Fibroblast of skin of left quadriceps (primary cell): Measurements from ENCODE around the gene DOCK10.

ENCODE experiments used
- DNase-seq, 2 experiments: peaks; one replicate each; pipeline ENCODE4 v3.0.0-alpha.2; 2013; ENCODE audit warnings: low read depth in 2 of 2

Gene DOCK10

GRCh38 chr2:224982226-224982625 lies 60.0 kb downstream of the DOCK10 start:
- no peak for DNase-seq

GRCh38 chr2:224976629-224977525 lies 65.4 kb downstream of the DOCK10 start:
- no peak for DNase-seq

GRCh38 chr2:224975761-224976160 lies 66.5 kb downstream of the DOCK10 start:
- DNase-seq, result no peak

GRCh38 chr2:224973112-224974016 lies 68.9 kb downstream of the DOCK10 start:
- no peak for DNase-seq

GRCh38 chr2:224971214-224971613 lies 71.1 kb downstream of the DOCK10 start:
- no peak for DNase-seq

- no peak for DNase-seq
Observed at GRCh38 chr2:224970311-224970710, 72.0 kb downstream of the DOCK10 start.

GRCh38 chr2:224969633-224970260 lies 72.5 kb downstream of the DOCK10 start:
- DNase-seq, result no peak

GRCh38 chr2:224969095-224969494 lies 73.2 kb downstream of the DOCK10 start:
- DNase-seq, result no peak

- no peak for DNase-seq
Observed at GRCh38 chr2:224968051-224968450, 74.2 kb downstream of the DOCK10 start.

GRCh38 chr2:224966613-224967012 lies 75.7 kb downstream of the DOCK10 start:
- DNase-seq, result no peak

- no peak for DNase-seq
Observed at GRCh38 chr2:224959556-224959955, 82.7 kb downstream of the DOCK10 start.

GRCh38 chr2:224958873-224959272 lies 83.4 kb downstream of the DOCK10 start:
- no peak for DNase-seq

GRCh38 chr2:224958462-224958857 lies 83.8 kb downstream of the DOCK10 start:
- DNase-seq, result peak; percentile 89 to 91

- no peak for DNase-seq
Observed at GRCh38 chr2:224957540-224958461, 84.5 kb downstream of the DOCK10 start.

- no peak for DNase-seq
Observed at GRCh38 chr2:224956706-224957105, 85.6 kb downstream of the DOCK10 start.

GRCh38 chr2:224954980-224955379 lies 87.3 kb downstream of the DOCK10 start:
- no peak for DNase-seq

GRCh38 chr2:224952936-224953657 lies 89.2 kb downstream of the DOCK10 start:
- no peak for DNase-seq

GRCh38 chr2:224951723-224952481 lies 90.4 kb downstream of the DOCK10 start:
- DNase-seq, result no peak

GRCh38 chr2:224948859-224949258 lies 93.4 kb downstream of the DOCK10 start:
- peak; percentile 28 to 30 for DNase-seq

GRCh38 chr2:224948005-224948404 lies 94.3 kb downstream of the DOCK10 start:
- no peak for DNase-seq
